ENCODE data around the gene ADAM22.

ADAM22 gene

DNA sequence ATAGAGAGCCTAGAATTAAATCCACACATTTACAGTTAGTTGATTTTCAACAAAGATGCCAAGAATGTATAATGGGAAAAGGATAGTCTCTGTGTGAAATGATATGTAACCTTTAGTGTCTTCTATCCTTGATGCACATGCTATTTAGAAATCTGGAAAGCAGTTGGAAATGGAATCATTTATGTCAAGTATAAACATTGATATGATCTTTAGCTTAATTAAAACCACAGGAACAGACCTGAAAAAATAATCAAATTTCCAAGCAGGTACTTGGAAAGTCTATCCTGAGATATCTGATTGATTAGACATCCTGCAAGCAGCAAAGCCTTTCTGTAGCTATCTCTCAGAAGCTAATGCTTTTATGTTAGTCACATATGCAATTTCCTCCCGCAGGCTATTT, 310.2 kb downstream of the ADAM22 start:
- Histone ChIP-seq H3K4me3 (no peak overlapping the region), H3K27me3 (no peaks in the 10 kb centered on the region), H3K9me3 (replicated peaks in 1 of 11) (no peaks in the 10 kb centered on the region), H3K27ac (no peak overlapping the region), H3K4me2 (no peak overlapping the region), H4K20me1 (no peaks in the 10 kb centered on the region), H3K36me3 (no peaks in the 10 kb centered on the region), H3K9ac (no peak overlapping the region), H3K4me1 (no peaks in the 10 kb centered on the region)
- no peak for TF ChIP-seq Cebpa-rat (IDR thresholded peaks at IDR 0.05)

All from BLaER1 treated with 17β-estradiol and CSF1 and Interleukin-3, amounts not matched to agents 10 nM and 100 nM (cell line).